GM12891 (cell line): ENCODE measurements around the gene NKAPL.

Source experiments
- POLR2A ChIP-seq: IDR thresholded peaks from 2 replicates; pipeline ENCODE4 v1.6.1; 2011; ENCODE audit warnings: low read depth, low read length, control low read depth
- POLR2AphosphoS5 ChIP-seq: IDR thresholded peaks from 2 replicates; pipeline ENCODE4 v1.6.1; 2011; ENCODE audit warnings: low read depth, low read length, control low read depth
- POU2F2 ChIP-seq: IDR thresholded peaks from 2 replicates; pipeline ENCODE4 v1.6.1; 2011; ENCODE audit warnings: low read depth, mild to moderate bottlenecking, control low read depth, low read length, moderate library complexity
- SPI1 ChIP-seq: IDR thresholded peaks from 2 replicates; pipeline ENCODE4 v1.6.1; 2011; ENCODE audit warnings: low read depth, low read length, control low read depth

- TF ChIP-seq POLR2A (peak; percentile 81), POU2F2 (0 out of 2 replicates have a peak, but pooled peaks have one; percentile 19), SPI1 (no peak), POLR2AphosphoS5 (peak; percentile 30; the same call in 1 of the 2 replicates)
These were observed 5.0 kb upstream of the NKAPL start for GRCh38 chr6:28254121-28254519.
